Stimulated activated CD4-positive, alpha-beta T cell treated with anti-CD3 and anti-CD28 coated beads, TNF-alpha, amount 100 ng/mL, for 4 hours (primary cell): ENCODE data around the gene ZNF385B.
"Not testable (repeated sequence)": the region's sequence is repeated elsewhere in the genome, so short reads cannot be mapped to it uniquely, and the experiment has no call there.

ENCODE experiments used
- DNase-seq, 3 experiments: peaks; one replicate each; pipeline ENCODE4 v3.0.0-alpha.2; 2020; ENCODE audit warnings: low read depth in 3 of 3

ZNF385B gene

DNA sequence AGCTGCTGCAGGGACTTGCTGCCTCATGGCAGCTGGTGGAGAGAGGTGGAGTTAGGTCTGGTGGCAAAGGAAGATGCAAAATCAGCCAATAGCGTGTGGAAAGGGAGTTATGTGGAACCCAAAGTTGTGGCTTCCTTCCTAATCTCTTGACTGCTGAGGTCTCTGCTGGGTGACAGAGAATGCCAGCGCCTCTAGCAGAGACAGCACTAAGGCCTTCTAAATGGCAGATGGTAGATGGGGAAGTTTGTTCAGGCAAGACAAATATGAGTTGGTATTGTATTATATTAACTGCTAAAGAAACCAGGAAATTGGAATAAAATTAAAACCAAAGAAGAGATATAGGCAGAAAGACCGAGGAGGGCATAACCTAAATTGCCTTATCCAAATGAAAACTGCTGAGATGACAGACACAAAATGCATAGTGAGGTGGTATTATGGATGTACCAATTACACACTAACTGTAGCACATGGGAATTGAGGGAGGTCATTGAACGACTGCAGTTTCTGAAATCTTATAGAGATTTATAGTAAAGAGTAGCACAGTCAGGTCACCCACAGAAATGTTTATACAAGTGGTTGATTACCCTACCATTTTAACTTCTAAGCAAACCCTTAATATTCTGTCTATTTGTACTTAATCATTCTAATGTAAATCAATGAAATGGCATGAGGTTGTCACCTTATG is 350.2 kb downstream of the ZNF385B start:
- DNase-seq: no peak

- DNase-seq: no peak
Observed at GRCh38 chr2:179495315-179495714, 366.1 kb downstream of the ZNF385B start.

GRCh38 chr2:179488563-179488962 is 372.8 kb downstream of the ZNF385B start:
- no peak for DNase-seq

- no peak for DNase-seq
Observed at GRCh38 chr2:179487010-179487731, 374.2 kb downstream of the ZNF385B start.

DNA sequence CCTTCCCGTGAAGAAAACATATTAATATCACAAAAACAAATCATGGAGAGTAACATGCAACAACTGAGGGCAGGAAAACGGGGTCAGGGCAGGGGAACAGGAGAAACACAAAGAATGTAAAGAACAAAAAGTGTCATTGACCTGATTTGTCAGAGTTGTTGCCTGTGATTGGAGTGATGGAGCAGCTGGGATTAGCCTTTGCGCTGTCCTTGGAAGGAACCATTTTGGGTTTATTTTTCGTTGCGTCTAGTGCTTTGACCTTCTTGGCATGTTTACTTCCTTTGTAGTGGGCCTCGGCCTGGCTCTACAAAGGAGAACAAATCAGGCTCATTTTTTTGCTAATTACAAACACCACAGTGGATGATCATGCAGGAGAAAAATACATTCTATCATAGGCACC is 378.3 kb downstream of the ZNF385B start:
- DNase-seq: no peak

DNA sequence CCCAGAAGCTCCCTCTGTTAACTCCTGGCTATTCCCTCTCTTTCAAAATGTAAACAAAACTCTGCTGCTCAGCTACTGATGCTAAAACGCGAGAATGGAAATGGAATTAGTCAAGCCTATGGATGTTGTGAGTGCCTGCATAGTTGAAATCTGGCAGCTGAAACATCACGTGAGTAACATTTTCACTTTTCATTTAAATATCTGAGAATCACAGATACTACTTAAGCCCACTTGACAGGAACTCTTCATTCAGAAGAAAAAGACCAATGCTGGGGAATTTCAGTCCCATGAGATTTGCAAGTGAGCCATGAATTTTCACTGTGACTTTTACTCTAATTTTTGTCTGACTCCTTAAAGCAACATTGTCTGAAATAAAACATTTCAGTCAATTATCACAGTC is 381.5 kb downstream of the ZNF385B start:
- no peak for DNase-seq

DNA sequence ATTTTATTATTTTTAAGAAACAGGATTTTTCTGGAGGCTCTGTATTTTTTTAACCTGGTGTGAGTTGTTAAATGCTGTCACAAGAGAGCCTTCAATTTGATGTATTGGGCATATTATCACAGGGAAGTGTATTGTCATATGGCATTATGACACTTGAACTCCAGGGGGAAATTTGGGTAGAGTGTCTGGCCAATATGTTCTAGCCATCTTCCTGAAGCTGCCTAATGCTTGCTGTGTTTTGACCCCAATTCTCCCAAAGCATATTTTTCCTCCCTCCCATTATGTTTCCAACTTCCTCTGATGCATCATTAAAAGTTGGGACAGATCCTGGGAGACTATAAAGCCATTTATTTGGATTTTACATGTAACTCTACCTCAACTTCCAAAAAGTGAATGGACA is 382.6 kb downstream of the ZNF385B start:
- DNase-seq: no peak

GRCh38 chr2:179470992-179471391 is 390.4 kb downstream of the ZNF385B start:
- DNase-seq: no peak

GRCh38 chr2:179470089-179470488 is 391.3 kb downstream of the ZNF385B start:
- DNase-seq: no peak

DNA sequence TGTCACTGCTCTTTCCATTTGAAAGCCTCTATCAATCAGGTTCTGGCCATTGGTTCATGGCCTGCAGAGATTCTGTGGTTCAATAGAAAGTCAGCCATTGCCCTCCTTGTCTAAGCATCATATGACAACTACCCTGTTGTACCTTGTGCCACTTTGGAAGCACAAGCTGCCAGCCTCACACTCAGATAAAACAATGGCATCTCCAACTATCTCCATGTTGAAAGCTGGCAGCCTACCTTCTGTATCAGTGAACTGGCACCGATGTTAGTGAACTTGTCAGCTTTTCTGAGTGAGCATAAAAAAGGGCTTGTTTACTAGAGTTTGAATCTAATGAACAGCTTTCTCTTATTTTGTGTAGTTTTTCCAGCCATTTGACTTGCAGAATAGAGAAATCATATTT is 393.5 kb downstream of the ZNF385B start:
- no peak for DNase-seq

DNA sequence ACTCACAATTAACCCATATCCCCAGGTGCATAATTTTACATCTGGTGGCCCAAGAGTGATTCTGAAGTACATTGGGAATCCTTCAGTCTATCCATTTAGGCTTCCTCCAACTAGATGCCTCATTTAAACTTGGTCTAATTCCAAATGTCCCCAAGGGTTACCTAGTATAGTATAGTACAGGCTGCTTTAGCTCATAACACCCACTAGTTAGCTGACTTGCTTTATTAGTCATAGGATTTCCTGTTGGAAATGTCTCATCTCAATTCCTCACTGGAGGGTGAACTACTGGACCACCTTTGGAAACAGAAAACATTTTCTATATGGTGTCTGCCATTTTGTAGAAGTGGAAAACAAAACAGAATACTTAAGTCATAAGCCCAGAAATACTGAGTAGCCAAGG is 394.3 kb downstream of the ZNF385B start:
- no peak for DNase-seq

DNA sequence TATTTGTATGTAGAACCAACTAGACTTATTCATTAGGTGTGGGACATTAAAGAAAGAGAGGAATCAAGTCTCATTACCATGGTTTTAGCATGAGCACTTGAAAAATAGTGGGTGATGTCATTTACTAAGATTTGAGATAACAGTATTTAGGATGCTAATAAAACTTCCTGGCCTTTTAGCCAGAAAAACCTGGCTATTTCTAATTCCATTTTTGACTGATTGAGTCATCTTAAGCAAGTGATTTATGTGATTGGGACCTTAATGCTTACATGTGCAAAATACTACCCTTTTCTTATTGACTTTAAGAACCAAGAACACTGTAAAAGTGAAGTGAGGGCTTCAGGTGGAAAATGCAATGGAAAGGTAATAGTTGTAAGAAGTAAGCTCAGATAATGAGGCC is 400.0 kb downstream of the ZNF385B start:
- DNase-seq: no peak

DNA sequence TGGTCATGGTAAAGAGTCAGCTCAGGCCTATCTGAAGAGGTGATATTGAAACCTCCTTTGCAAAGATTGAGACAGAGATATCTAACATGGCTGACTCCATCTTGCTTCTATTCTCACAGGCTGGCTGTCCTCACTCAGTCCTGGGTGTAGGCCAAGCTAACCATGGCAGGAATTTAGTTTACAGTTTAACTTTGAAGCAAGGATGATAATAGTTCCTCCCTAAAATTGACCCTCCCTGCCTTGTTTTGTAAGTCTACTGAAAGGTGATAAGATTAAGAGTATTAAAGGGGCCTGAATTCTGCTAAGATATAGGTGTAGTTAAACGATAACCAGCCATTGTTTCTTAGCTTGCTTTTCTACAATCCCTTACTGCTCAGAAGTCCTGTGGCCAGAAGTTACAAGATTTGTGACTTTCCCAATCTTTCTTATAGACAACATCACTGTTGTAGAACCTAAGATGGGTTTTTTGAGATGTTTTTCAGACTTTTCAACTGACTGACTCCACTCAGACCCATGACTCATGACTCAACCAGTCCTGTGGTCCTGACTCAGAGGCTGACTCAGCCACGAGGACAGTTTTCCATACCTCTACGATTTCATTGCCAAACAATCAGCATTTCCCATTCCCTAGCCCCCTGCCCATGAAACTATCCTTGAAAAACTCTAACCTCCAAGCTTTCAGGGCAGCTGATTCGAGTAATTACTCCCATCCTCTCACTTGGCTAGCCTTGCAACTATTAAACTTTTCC is 401.1 kb downstream of the ZNF385B start:
- no peak for DNase-seq

GRCh38 chr2:179458113-179458512 is 403.3 kb downstream of the ZNF385B start:
- DNase-seq: not testable (repeated sequence)

GRCh38 chr2:179455824-179456223 is 405.6 kb downstream of the ZNF385B start:
- no peak for DNase-seq

DNA sequence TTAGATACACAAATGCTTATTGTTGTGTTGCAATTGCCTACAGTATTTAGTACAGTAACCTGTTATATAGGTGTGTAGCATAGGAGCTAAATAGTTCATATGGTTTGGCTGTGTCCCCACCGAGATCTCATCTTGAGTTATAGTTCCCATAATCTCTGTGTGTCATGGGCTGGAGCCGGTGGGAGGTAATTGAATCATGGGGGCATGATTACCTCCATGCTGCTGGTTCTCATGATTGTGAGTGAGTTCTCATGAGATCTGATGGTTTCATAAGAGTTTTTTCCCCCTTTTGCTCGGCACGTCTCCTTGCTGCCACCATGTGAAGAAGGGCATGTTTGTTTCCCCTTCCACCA is 406.3 kb downstream of the ZNF385B start:
- DNase-seq: no peak

DNA sequence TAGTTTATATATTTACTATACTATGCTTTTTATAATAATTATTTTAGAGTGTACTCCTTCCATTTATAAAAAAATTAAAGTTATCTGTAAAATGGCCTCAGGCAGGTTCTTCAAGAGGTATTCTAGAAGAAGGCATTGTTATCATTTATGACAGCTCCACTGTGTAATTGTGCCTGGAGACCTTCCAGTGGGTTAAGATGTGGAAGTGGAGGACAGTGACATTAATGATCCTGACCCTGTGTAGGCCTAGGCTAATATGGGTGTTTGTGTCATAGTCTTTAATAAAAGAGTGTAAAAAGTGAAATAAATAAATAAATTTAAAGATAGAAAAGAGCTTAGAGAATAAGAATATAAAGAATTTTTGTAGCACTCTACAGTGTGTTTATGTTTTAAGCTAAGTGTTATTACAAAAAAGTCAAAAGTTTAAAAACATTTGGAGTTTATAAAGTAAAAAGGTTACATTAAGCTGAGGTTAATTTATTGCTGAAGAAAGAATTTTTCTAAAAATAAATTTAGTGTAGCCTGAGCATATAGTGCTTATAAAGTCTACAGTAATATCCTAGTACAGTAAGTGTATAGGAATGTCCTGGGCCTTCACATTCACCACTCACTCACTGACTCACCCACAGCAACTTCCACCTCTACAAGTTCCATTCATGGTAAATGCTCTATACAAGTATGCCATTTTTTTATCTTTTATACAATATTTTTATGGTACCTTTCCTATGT is 406.8 kb downstream of the ZNF385B start:
- DNase-seq: no peak

GRCh38 chr2:179449010-179449409 is 412.4 kb downstream of the ZNF385B start:
- DNase-seq: no peak

GRCh38 chr2:179447839-179448447 is 413.5 kb downstream of the ZNF385B start:
- DNase-seq: no peak

GRCh38 chr2:179447421-179447820 is 414.0 kb downstream of the ZNF385B start:
- DNase-seq: no peak

DNA sequence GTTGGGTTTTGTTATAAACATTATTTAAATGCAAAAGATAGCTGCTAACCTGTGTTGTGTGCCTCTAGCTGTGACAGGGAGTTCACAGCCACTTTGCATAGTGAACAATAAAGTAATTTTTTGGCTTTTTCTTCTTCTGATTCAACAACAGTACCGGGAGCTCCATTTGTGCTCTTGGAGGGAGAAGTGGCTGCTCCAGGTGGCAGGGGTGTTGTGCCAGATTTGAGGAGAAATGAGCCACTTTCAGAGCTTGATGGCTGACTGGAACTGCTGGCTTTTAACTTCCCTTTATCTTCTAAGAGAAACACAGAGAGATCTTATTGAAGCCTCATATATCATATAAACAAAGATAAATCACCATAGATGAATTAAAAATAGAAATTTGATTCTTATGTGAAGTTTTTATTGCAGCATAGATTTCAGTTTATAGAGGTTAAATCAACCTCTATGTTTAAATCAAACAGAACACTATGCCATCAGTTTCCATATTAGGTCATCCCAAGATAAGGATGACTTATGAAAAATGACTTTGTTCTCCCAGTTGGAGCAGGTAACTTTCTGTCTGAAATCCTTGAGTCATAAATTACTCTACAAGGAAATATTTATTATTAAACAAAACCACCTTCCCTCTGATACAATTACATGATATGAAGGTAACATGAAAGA is 414.8 kb downstream of the ZNF385B start:
- DNase-seq: no peak
